Cardiac fibroblast (primary cell): ENCODE measurements around the gene SIK3.
"Not testable (repeated sequence)": the region's sequence is repeated elsewhere in the genome, so short reads cannot be mapped to it uniquely, and the experiment has no call there.

Source experiments
- DNase-seq, 2 donors: peaks; one replicate each; pipeline versions ENCODE4 v3.0.0 to v3.0.0-alpha.2; 2010; ENCODE audit warnings: low read depth in 2 of 2
- H3K4me3 ChIP-seq, 2 donors: replicated peaks in 1 of 2; 1 replicate in 1 of 2; 2 replicates in 1 of 2; pipeline ENCODE4 v1.5.1; 2011; ENCODE audit warnings: low read depth in 2 of 2, low read length in 2 of 2, mild to moderate bottlenecking in 2 of 2, moderate library complexity in 1 of 2
- CTCF ChIP-seq: IDR thresholded peaks from one replicate; pipeline ENCODE4 v1.5.1; 2011; ENCODE audit warnings: low read depth, mild to moderate bottlenecking, low read length, inconsistent platforms

Gene SIK3

GRCh38 chr11:117121176-117121575 is 22.9 kb upstream of the SIK3 start:
- no peak for TF ChIP-seq CTCF
- no peak overlapping the region for H3K4me3 ChIP-seq
- DNase-seq, result peak in 1 of 2 donors; percentile 49

- TF ChIP-seq CTCF, result no peak
- peak; percentile 11 to 40 for DNase-seq
Observed at GRCh38 chr11:117117681-117118080, 19.5 kb upstream of the SIK3 start.

GRCh38 chr11:117112939-117113338 is 14.7 kb upstream of the SIK3 start:
- not testable (repeated sequence) for DNase-seq, H3K4me3 ChIP-seq

More at GRCh38 chr11:117117681-117118080, 19.5 kb upstream of the SIK3 start:
- H3K4me3 ChIP-seq, result no peak overlapping the region

- not testable (repeated sequence) for DNase-seq, H3K4me3 ChIP-seq
Observed at GRCh38 chr11:117112497-117112896, 14.3 kb upstream of the SIK3 start.

- no peak for TF ChIP-seq CTCF
- no peak overlapping the region for H3K4me3 ChIP-seq
- no peak for DNase-seq
Observed at GRCh38 chr11:117110294-117110950, 12.2 kb upstream of the SIK3 start.

- H3K4me3 ChIP-seq, result no peak overlapping the region
- DNase-seq, result peak; percentile 21 to 56
- TF ChIP-seq CTCF, result no peak
Observed at GRCh38 chr11:117107701-117108590, 9.7 kb upstream of the SIK3 start.

- no peak for DNase-seq
- no peak for TF ChIP-seq CTCF
- H3K4me3 ChIP-seq, result no peak overlapping the region
Observed at GRCh38 chr11:117100556-117100955, 2.3 kb upstream of the SIK3 start.
